Stimulated activated CD4-positive, alpha-beta T cell treated with anti-CD3 and anti-CD28 coated beads, Interleukin-4, amount 100 ng/mL, for 48 hours (primary cell): ENCODE results near the gene PPP4R2.

Experiments
- DNase-seq, 2 donors: peaks; one replicate each; pipeline ENCODE4 v3.0.0-alpha.2; 2020; ENCODE audit warnings: low read depth in 2 of 2

PPP4R2 gene, protein sequence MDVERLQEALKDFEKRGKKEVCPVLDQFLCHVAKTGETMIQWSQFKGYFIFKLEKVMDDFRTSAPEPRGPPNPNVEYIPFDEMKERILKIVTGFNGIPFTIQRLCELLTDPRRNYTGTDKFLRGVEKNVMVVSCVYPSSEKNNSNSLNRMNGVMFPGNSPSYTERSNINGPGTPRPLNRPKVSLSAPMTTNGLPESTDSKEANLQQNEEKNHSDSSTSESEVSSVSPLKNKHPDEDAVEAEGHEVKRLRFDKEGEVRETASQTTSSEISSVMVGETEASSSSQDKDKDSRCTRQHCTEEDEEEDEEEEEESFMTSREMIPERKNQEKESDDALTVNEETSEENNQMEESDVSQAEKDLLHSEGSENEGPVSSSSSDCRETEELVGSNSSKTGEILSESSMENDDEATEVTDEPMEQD

DNA sequence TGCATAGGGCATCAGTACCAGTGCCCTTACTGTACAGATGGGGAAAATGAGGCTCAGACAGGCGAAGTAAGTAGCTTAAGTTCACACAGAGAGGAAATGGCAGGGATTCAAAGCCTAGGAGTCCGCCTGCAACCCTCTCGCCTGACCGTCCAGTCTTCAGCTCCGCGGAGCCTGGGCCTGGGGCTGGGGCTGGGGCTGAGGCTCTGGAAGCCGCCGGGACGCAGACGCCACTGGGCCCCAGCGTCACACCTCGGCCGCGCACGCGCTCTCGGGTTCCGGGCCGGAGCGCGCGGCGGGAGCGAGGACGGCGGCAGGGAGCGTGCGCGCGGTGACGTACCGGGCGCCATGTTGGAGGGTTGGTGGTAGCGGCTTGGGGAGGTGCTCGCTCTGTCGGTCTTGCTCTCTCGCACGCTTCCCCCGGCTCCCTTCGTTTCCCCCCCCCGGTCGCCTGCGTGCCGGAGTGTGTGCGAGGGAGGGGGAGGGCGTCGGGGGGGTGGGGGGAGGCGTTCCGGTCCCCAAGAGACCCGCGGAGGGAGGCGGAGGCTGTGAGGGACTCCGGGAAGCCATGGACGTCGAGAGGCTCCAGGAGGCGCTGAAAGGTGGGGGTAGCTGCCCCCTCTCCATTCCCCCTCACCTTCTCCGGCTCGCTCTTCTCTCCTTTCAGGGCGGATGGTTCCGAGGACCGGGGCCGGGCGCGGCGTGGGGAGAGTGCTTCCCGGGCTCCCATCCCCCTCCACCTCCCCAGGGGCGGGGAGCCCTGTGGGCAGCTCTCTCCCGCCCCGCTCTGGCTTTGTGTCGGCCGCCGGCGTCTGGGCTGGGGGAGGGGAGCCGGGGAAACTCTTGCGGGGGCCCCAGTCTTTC, at the start of gene PPP4R2:
TSS of gene PPP4R2 (plus strand) at position 339 of the 861 bp plus-strand sequence. CDS start at position 566, 227 bp downstream.
- peak; percentile 85 to 86 for DNase-seq

DNA sequence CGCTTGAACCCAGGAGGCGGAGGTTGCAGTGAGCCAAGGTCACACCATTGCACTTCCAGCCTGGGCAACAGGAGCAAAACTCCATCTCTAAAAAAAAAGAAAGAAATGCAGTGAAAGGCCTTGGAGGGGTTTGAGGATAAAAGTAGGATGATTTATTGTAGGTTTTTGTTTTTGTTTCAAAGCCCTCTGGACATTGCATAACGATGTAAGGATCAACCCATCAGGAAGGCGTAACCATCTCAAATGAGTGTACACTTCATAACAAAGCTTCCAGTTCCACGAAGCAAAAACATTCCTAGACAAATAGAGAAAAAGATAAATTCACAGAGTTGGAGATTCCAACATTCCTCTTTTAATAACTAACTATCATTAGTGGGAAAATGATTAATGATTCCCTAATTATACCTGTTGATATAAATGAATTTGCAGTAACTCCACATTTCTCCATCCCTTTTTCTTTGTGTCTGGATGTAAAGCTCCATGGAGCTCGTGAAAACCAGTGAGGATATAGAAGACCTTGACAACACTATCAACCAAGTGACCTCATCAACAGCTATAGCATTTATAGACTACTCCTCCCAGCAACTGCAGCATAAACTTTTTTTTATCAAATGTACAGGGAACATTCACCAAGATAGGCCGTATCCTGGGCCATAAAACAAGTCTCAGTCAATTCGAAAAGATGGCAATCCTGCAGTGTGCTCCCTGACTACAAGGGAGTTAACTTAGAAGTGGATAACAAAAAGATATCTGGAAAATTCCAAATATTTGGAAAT, 48.7 kb upstream of the PPP4R2 start:
- no peak for DNase-seq

DNA sequence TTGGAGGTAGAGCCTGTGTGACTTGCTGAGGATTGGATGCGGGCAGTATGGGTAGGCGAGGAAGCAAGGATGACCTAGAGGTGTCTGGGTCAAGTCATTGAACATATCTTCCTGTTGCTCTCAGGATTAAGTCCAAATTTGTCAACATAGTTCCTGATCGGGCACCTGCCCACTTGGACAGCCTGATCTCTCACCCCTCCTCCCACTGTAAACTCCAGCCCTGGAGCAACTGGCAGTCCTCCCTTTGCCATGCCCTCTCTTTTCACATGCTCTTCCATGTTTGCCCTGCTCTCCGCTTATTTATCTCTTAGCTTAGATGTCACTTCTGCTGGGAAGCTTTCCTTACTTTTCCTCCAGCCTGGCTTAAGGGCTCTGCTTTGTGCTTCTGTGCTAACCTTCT, 47.6 kb upstream of the PPP4R2 start:
- DNase-seq = no peak

DNA sequence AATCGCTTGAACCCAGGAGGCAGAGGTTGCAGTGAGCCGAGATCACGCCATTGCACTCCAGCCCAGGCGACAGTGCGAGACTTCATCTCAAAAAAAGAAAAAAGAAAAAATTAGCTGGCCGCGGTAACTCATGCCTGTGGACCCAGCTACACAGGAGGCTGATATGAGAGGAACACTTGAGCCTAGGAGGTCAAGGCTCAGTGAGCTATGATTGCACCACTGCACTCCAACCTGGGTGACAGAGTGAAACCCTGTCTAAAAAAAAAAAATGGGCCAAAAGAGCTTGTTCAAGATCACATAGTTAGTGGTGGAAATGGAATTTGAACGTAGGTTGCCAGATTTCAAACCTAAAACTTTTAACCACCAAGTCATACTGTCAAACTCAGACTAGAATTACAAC, 46.2 kb upstream of the PPP4R2 start:
- no peak for DNase-seq

DNA sequence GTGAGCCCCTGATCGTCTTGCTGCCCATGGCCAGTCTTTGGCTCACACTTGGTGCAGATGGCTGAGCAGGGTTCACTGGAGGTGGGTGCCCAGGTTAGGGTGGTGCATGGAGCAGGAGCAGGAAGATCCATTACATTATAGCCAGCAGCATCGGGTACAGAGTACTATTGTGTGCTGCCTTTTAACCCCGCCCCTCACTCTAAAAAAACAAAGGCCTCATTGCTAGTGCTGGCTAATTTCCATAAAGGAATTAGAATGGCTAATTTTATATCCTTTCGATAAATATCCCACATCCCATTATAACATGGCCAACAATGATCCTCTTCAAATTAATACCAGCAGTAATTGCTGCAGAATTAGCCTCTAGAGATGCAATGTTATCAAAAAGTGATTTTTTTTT, 45.8 kb upstream of the PPP4R2 start:
- no peak for DNase-seq

DNA sequence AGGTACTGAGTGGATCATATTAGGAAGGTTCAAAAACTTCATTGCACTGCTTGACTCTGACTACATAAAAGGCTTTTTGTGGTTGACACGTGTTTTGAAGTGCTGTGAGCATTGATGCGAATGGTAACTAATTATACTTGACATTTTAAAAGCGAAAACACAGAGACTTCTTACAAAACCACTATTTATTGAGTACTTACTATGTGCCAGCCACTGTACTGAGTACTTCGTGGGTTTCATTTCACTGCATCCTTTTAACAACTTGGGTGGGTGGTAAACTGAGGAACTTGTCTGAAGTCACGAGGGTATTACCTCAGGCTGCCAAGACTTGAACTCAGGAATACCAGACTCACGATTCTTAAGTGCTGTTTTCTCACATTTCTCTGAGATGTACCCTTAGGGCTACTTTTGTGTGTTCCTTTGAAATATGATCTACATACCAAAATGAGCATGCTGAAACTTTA, 45.3 kb upstream of the PPP4R2 start:
- no peak for DNase-seq

DNA sequence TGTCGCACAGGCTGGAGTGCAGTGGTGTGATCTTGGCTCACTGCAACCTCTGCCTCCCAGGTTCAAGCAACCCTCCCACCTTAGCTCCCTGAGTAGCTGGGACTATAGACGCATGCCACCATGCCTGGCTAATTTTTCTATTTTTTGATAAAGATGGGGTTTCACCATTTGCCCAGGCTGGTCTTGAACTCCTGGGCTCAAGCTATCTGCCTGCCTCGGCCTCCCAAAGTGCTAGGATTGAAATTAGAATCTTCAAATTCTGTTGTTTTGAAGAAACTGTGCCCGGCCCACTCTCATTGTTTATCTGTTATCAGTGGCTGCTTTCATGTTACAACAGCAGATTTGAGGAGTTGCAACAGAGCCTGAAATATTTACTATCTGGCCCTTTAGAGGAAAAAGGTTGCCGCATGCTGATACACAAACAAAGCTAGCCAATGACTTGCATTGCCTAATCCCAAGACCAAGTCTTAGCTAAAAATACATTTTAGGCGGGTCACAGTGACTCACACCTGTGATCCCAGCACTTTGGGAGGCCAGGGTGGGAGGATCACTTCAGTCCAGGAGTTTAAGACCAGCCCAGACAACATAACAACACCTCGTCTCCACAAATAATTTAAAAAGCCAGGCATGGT, 43.2 kb upstream of the PPP4R2 start:
- no peak for DNase-seq

DNA sequence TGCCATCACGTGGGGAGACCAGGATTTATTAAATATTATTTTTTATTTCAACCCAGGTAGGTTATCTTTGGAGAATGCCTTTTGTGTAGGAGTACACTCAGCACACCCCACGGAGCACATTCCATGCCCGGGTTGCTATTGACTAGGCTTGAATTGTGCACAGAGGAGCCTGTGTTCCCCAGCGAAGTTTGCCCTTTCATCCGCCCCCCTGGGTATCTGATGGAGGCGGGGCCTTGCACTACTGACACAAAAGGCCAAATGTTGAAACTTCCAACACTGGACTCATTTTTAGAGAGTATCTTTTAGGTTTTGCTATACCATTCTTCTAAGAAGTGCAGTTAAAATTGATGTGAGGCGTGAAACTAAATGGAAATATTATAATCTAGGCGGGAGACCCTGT, 39.3 kb upstream of the PPP4R2 start:
- DNase-seq = no peak

DNA sequence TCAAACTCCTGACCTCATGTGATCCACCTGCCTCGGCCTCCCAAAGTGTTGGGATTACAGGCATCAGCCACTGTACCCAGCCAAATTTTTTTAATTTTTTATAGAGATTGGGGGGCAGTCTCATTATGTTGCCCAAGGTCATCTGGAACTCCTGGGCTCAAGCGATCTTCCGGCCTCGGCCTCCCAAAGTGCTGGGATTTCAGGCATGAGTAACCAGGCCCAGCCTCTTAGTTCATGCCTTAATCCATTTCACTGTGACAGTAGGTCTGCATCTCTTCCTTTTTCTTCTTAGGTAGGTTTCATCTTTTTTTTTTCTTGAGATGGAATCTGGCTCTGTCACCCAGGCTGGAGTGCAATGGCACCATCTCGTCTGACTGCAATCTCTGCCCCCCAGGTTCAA, 37.3 kb upstream of the PPP4R2 start:
- DNase-seq = no peak

DNA sequence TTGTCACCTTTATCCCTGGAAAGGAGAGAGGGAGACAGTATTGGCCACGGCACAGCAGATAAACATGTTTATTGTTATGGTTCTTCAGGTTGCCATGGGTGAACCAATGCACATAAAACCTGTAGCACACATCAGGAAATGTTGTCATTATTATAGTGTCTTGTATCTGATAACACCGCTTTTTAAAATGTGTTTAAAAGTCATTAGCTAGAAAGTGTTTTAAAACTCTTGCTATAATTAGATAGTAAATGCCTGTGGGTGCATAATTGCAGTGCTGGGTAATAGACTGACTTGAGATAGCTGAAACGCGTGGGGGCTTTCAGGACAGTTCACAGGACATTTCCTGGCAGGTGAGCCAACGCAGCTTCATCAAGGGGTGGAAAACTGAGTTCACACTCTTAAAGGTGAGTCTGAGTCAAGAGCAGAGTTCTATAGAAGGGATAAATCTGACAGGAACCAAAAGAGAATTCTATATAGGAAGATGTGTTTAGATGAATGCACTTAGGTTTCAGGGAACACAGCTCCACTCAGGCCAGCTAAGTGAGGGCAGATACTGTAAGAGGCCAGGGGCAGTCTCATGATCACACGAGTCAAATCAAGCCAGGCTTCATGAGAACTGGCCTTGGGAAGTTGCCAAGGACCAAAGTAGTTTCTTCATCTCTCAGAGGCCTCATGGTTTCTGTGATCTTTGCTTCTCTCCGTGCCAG, 35.6 kb upstream of the PPP4R2 start:
- DNase-seq = no peak

DNA sequence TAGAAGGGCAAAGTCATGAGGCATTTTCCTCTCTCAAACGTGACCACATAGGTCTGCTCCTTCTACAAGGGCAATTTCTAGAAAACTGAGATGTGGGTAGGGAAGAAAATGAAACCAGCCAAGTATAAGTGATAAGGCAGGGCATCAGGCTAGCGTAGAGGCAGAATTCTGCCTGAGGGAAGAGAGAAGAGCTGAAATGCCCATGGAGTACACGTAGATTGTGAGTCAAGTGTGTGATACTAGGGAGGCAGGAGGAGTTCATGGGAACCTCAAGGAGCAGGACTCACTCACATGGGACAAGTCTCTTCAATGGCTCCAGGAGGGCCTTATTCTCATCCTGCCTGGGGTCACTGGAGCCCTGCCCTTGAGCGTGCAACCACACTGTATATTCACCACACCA, 34.9 kb upstream of the PPP4R2 start:
- no peak for DNase-seq

DNA sequence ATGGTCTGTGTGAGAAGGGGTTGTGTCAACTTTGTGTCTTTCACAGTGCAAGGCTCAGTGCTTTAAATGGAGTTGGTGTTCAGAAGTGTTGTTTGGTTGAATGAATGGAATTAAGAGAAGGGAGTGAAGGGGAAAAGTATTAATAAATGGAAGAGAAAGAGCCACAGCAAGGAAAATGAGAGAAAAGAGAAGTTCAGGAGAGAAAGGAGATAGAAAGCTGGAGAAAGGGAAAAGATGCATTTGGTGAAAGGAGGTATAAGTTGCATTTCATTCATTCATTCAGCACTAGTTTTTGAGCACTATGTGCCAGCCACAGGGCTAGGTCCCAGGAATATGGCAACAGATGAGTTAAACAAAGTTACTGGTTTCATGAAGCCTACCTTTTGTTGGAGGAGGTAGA, 34.3 kb upstream of the PPP4R2 start:
- no peak for DNase-seq

DNA sequence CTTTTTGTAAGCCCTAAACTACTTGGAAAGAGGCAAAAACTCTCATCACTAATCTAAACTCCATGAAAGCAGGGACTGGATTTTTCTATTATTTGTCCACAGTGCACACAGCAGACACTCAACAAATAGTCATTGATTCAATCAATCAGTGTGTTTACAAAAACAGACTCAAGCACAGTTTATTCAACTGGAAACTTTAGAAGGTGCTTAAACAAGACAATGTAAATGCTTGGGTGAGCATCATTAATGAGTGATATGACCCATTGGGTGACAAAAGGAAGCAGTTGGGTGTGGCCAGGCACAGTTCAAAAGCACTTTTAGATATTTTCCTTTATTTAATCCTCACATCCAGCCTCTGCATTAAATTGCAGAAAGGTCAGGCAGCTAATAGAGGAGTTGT, 32.0 kb upstream of the PPP4R2 start:
- DNase-seq = no peak

DNA sequence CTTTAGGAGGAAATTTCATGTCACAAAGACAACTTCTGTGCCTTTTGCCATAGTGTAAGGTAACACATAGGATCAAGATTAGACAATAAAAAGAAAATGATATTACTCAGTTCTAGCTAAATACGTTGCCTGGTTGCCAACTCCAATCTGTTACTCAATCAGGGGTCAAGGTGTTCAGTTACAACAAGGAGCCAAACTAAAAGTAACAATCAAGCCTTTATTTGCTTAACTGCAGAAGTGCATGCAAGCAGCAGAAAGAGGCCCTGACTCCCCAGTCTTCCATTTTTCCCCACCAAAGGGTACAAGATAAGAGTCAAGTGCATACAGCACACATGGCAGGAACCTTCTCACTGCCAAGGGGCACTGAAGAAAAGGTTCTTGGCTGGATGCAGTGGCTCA, 28.3 kb upstream of the PPP4R2 start:
- DNase-seq = no peak

DNA sequence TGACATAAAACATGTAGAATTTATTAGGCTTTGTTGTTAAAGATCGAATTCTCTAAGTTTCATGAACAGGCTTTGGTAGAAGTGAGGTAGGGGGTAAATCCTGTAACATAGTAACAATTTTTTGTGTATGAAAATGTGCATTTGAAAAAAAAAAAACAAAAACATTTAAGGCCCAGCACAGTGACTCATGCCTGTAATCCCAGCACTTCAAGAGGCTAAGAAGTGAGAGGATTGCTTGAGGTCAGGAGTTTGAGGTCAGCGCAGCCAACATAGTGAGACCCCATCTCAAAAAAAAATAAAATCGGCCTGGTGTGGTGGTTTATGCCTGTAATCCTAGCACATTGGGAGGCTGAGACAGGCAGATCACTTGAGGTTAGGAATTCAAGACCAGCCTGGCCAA, 26.8 kb upstream of the PPP4R2 start:
- no peak for DNase-seq

DNA sequence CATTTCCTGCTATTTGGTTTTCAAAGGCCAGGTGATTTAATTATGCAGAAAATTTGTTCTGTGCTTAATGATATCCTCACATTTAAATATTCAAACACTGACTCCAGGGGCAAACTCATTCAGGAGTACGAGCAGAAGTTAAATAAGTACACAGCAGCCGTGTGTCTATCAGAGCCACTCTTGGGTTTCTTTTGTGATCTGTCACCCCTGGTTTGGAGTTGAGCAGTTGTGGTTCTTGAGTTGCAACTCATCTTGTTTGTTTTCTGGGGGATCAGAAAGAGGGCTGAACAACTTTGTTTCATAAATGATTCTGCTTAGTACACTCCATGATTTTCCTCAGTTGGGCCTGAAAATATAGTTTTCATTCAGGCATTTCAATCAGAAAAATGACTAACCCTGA, 25.7 kb upstream of the PPP4R2 start:
- DNase-seq = no peak

DNA sequence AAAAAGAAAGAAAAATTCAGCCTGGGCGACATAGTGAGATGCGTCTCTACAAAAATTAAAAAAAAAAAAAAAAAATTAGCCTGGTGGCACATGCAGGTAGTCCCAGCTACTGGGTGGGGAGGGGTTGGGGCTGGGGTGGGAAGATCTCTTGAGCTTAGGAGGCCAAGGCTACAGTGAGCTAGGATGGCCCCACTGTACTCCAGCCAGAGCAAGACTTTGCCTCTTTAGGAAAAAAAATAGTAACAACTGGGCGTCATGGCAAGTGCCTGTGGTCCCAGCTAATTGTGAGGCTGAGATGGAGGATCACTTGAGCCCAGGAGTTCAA, 23.9 kb upstream of the PPP4R2 start:
- DNase-seq = no peak

DNA sequence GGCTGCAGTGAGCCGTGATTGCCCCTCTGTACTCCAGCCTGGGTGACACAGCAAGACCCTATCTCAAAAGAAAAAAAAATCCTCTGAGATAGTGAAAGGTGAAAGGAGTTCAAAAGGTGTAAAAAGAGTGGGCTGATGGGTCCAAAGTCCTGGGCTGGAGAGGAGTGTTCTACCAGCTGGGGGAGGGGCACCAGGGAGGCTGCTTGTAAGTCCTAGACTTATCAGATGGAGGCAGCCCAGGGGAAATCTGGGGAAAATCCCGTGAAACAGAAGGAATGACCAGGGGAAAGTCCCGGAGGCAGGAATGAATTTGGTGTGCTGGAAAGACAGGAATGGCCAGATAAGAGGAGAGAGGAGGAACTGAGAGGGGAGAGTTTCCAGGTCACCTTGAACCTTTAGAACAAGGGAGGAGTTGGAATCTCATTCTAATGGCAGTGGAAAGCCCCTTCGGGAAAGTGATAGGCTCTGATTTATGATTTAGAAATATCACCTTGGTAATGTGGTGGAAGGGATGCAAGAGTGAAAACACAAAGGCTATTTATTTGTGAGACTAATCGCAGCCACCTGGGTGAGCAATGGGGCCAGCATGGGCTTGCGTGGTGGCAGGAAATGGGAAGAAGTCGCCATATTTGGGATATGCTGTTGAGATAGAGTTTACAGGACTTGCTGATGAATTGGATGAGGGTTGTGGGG, 23.4 kb upstream of the PPP4R2 start:
- DNase-seq = no peak

DNA sequence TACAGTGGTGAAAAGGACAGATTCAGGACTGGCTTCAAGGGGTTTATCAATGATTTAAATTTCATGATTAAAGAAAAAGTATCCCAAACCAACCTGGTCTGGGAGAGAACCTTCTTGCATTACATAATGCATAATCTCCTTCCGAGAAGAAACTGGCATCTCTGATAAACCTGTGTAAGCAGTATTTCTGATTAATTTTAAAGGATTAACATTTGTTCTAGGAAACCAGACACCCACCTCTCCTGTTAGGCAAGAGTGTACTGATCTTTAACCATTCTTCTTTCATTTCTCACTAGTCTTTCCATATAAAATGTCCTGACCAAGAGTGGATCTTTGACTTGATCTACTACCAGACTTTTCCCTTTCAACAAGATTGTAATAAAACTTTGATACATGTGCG, 22.8 kb upstream of the PPP4R2 start:
- DNase-seq = no peak

DNA sequence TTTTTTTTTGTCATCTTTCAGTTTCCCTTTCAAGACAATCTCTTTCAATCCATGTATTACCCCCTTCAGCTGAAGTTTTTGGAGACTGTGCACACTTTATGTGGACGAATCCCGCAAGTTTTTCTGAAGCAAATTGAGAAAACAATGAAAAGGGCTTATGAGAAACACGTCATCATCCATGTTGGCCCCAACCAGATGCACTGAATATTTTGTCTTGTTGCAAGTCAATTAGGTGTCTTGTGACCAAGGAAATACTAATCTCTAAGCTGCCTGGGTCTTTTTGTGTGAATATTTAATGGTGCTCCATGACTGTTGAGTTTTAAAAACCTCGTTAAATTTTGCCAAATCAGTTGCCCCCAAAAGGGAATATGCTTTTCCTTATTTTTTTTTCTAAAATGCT, 21.7 kb upstream of the PPP4R2 start:
- no peak for DNase-seq
